GM19397 (cell line): Measurements from ENCODE around the gene IL7R.
"Not testable (repeated sequence)": the region's sequence is repeated elsewhere in the genome, so short reads cannot be mapped to it uniquely, and the experiment has no call there.

Experiments used
- ATAC-seq: cut with Tn5 transposase; IDR thresholded peaks from one replicate; pipeline ENCODE4 v1.9.1; 2021; ENCODE audit warnings: mild to moderate bottlenecking, moderate library complexity; ENCODE audit not compliant: unreplicated experiment

The IL7R gene

GRCh38 chr5:35838370-35839042 lies 18.2 kb upstream of the IL7R start:
- ATAC-seq, result no peak

- no peak for ATAC-seq
Measured at GRCh38 chr5:35842856-35843255, 13.8 kb upstream of the IL7R start.

GRCh38 chr5:35845508-35845907 lies 11.2 kb upstream of the IL7R start:
- ATAC-seq, result not testable (repeated sequence)

GRCh38 chr5:35847491-35847890 lies 9.2 kb upstream of the IL7R start:
- no peak for ATAC-seq

- ATAC-seq, result no peak
Measured at GRCh38 chr5:35847961-35848360, 8.7 kb upstream of the IL7R start.

- ATAC-seq, result no peak
Measured at GRCh38 chr5:35849860-35850259, 6.8 kb upstream of the IL7R start.

- ATAC-seq, result no peak
Measured at GRCh38 chr5:35850967-35851680, 5.6 kb upstream of the IL7R start.

GRCh38 chr5:35852084-35852734 lies 4.5 kb upstream of the IL7R start:
- ATAC-seq, result no peak

GRCh38 chr5:35852773-35853172 lies 3.9 kb upstream of the IL7R start:
- ATAC-seq, result no peak

- no peak for ATAC-seq
Measured at GRCh38 chr5:35853631-35854030, 3.1 kb upstream of the IL7R start.

- no peak for ATAC-seq
Measured at GRCh38 chr5:35854248-35854647, 2.4 kb upstream of the IL7R start.

- no peak for ATAC-seq
Measured at GRCh38 chr5:35855187-35855586, 1.5 kb upstream of the IL7R start.

GRCh38 chr5:35856186-35856764 lies 416 bp upstream of the IL7R start:
- ATAC-seq, result not testable (repeated sequence)

GRCh38 chr5:35857606-35858205 lies 1.0 kb downstream of the IL7R start:
- no peak for ATAC-seq

- ATAC-seq, result no peak
Measured at GRCh38 chr5:35859101-35859661, 2.5 kb downstream of the IL7R start.

GRCh38 chr5:35860686-35861085 lies 4.0 kb downstream of the IL7R start:
- no peak for ATAC-seq

- no peak for ATAC-seq
Measured at GRCh38 chr5:35861718-35862117, 5.0 kb downstream of the IL7R start.

- ATAC-seq, result no peak
Measured at GRCh38 chr5:35862126-35862525, 5.4 kb downstream of the IL7R start.

- ATAC-seq, result no peak
Measured at GRCh38 chr5:35863159-35863558, 6.5 kb downstream of the IL7R start.

GRCh38 chr5:35867998-35868397 lies 11.3 kb downstream of the IL7R start:
- no peak for ATAC-seq

- ATAC-seq, result no peak
Measured at GRCh38 chr5:35869685-35870277, 13.1 kb downstream of the IL7R start.
